Caco-2 (cell line): ENCODE measurements around the gene EHD4. TPM values are rescaled to one million over a fixed set of nuclear protein-coding genes. Genes with fewer than 3 reads are reported as not detected.

Source experiments
- BruUV-seq: library from RNA; stranded (reverse); fragments of 400-500 nt; replicated peaks from 2 replicates; lab custom pipeline; 2021; lab: Mats Ljungman, UMichigan
- CTCF ChIA-PET: fragments of 300-600 bp; sonication (Branson Sonifier 250); formaldehyde crosslinking; loops from one replicate; lab custom pipeline; 2022; ENCODE audit warnings: antibody characterized with exemption; lab: Charles Lee
- POLR2A ChIA-PET: fragments of 300-600 bp; sonication (Branson Sonifier 250); formaldehyde crosslinking; loops from one replicate; lab custom pipeline; 2022; ENCODE audit warnings: antibody characterized with exemption; lab: Charles Lee
- DNase-seq, 2 experiments: peaks; one replicate each; pipeline versions ENCODE4 v3.0.0 to v3.0.0-alpha.2; 2020 to 2022
- H3K27me3 ChIP-seq: replicated peaks from 2 replicates; pipeline ENCODE4 v1.6.0; 2011; ENCODE audit warnings: low read length; ENCODE audit not compliant: control insufficient read depth, insufficient read depth
- H3K36me3 ChIP-seq: 2 replicates; pipeline ENCODE4 v1.5.1; 2011; ENCODE audit warnings: low read length; ENCODE audit not compliant: control insufficient read depth, insufficient read depth
- H3K4me1 ChIP-seq: fragments of 250-450 bp; sonication (Bioruptor Pico); 2 replicates; pipeline ENCODE4 v1.5.1; 2020; ENCODE audit warnings: mild to moderate bottlenecking
- H3K4me3 ChIP-seq: 2 replicates; pipeline ENCODE4 v1.5.1; 2011; ENCODE audit warnings: low read depth, mild to moderate bottlenecking, control low read depth, low read length
- H3K9me3 ChIP-seq: fragments of 250-450 bp; sonication (Bioruptor Pico); 2 replicates; pipeline ENCODE4 v1.5.1; 2020; ENCODE audit warnings: mild to moderate bottlenecking, moderate library complexity
- H3K27ac Mint-ChIP-seq: one replicate; pipeline ENCODE4 v1.8.0; 2022; ENCODE audit warnings: mixed read lengths; ENCODE audit not compliant: unreplicated experiment
- H3K27me3 Mint-ChIP-seq: one replicate; pipeline ENCODE4 v1.8.0; 2022; ENCODE audit warnings: mixed read lengths; ENCODE audit not compliant: insufficient read depth, unreplicated experiment
- H3K36me3 Mint-ChIP-seq: one replicate; pipeline ENCODE4 v1.8.0; 2022; ENCODE audit warnings: mild to moderate bottlenecking, mixed read lengths; ENCODE audit not compliant: insufficient read depth, unreplicated experiment
- H3K4me1 Mint-ChIP-seq: one replicate; pipeline ENCODE4 v1.8.0; 2022; ENCODE audit warnings: low read depth, mixed read lengths; ENCODE audit not compliant: unreplicated experiment
- H3K4me3 Mint-ChIP-seq: one replicate; pipeline ENCODE4 v1.8.0; 2022; ENCODE audit warnings: mild to moderate bottlenecking, moderate library complexity, mixed read lengths; ENCODE audit not compliant: unreplicated experiment
- H3K9me3 Mint-ChIP-seq: one replicate; pipeline ENCODE4 v1.8.0; 2022; ENCODE audit warnings: mixed read lengths; ENCODE audit not compliant: unreplicated experiment
- intact Hi-C: fragments of 100-400 bp; cut with micrococcal nuclease; formaldehyde crosslinking; loops from one replicate; pipeline ENCODE4 v1.10.0; 2022; ENCODE audit not compliant: unreplicated experiment
- total RNA-seq: library from RNA; stranded (reverse); gene quantifications from 2 replicates; pipeline ENCODE4 v1.2.3, GENCODE V29; 2022
- TF ChIP-seq, protein P1 (sequence below), 2 experiments: fragments of 200-600 bp in 1 of 2; IDR thresholded peaks; 1 replicate in 1 of 2; 2 replicates in 1 of 2; pipeline versions ENCODE4 v1.5.1 to v1.8.0; 2011 to 2022; ENCODE audit warnings: antibody characterized with exemption in 1 of 2, control low read depth in 1 of 2, inconsistent platforms in 1 of 2, low read depth in 1 of 2, low read length in 1 of 2, mild to moderate bottlenecking in 1 of 2, moderate library complexity in 1 of 2; ENCODE audit not compliant: insufficient read depth in 1 of 2, severe bottlenecking in 1 of 2, unreplicated experiment in 1 of 2

The EHD4 gene
- total RNA-seq, 1 experiment from 2014 or later: 31.6 TPM

DNA sequence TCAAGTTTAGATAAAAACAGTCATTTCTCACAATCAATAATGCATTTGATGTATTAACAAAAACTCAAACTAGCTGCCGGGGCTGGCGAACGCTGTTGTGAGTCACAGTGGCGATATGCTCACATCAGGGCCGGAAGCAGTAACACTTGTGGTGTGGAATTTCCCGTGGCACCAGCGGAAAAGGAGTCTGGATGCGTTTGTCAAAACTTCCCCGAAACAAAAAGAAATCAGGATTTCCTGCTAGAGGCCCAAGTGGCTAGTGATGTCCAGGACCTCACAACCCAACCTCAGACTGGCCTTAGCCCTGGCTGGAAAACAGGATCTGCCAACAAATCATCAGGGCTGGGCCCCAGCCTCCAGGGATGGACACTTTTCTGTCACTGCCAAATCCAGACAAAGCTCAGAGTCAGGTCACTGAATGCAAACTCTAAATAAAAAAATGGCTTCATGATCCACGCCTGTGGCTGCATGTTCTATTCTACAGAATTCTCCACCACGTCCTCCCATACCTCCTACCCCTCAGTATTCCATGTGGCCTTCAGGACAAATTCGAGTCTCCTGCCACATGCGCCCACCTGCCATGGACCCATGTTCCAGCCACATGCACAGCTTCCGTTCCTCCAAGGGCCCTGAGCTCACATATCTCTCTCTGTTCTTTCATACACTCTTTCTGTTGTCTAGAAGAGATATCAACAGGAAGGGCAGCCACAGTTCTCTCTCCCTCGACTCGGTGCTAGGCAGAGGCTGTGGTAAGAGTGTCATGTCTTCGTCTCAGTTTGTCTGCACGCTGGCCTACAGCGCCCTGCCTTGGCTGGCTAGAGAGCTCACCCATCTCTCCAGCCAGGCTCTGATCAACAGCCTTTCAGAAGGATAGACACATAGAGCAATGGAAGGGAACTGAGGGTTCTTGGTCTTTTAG lies 35.4 kb downstream of the EHD4 start:
- CTCF ChIA-PET: interaction anchor here (1.0 to 1.6 kb wide), 2 partner anchors 9 to 32 kb away, joined by 3 read pairs; no protein-coding TSS in a partner anchor
- Mint-ChIP-seq H3K4me1 (peaks cover 42% of the 10 kb centered on the region), H3K36me3 (peaks cover 71% of the 10 kb centered on the region), H3K27me3 (no peaks in the 10 kb centered on the region), H3K27ac (no peak overlapping the region), H3K4me3 (no peak overlapping the region), H3K9me3 (no peaks in the 10 kb centered on the region)
- no TSS peak for BruUV-seq
- Histone ChIP-seq H3K4me3 (no peak overlapping the region), H3K27me3 (no peaks in the 10 kb centered on the region), H3K4me1 (0 out of 2 replicates have a peak, but pooled peaks cover 7% of the 10 kb centered on the region), H3K9me3 (no peaks in the 10 kb centered on the region), H3K36me3 (peaks cover 2% of the 10 kb centered on the region)
- no peak for DNase-seq
- TF ChIP-seq, protein P1, sequence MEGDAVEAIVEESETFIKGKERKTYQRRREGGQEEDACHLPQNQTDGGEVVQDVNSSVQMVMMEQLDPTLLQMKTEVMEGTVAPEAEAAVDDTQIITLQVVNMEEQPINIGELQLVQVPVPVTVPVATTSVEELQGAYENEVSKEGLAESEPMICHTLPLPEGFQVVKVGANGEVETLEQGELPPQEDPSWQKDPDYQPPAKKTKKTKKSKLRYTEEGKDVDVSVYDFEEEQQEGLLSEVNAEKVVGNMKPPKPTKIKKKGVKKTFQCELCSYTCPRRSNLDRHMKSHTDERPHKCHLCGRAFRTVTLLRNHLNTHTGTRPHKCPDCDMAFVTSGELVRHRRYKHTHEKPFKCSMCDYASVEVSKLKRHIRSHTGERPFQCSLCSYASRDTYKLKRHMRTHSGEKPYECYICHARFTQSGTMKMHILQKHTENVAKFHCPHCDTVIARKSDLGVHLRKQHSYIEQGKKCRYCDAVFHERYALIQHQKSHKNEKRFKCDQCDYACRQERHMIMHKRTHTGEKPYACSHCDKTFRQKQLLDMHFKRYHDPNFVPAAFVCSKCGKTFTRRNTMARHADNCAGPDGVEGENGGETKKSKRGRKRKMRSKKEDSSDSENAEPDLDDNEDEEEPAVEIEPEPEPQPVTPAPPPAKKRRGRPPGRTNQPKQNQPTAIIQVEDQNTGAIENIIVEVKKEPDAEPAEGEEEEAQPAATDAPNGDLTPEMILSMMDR (IDR thresholded peaks at IDR 0.05; ENCODE audit: insufficient read depth in 1 of 2, low read depth in 1 of 2, low read length in 1 of 2, severe bottlenecking in 1 of 2, unreplicated experiment in 1 of 2): no peak
- POLR2A ChIA-PET: no interaction called here
- intact Hi-C loops: no loop called here

DNA sequence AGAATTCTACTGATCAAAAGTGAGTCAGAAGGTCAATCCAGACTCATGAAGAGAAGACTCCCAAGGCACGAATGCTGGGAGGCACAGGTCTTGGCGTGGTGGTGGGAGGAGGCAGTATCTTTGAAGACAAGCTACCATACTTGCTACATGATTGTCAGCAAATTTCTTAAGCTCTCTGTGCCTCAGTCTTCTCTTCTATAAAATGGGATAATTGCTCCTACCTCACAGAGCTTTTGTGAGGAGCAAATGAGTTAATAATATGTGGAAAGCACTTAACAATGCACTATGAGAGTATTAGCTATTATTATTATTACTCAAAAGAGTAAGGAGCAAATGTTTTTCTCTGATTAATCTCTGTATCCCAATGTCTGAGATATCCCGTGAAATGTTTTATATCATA lies 36.2 kb downstream of the EHD4 start:
- Mint-ChIP-seq H3K27ac (no peak overlapping the region), H3K4me1 (peaks cover 42% of the 10 kb centered on the region), H3K36me3 (peaks cover 69% of the 10 kb centered on the region), H3K4me3 (no peak overlapping the region), H3K27me3 (no peaks in the 10 kb centered on the region), H3K9me3 (no peaks in the 10 kb centered on the region)
- H3K9me3 ChIP-seq: no peaks in the 10 kb centered on the region
- DNase-seq: no peak
- H3K4me3 ChIP-seq: no peak overlapping the region
- BruUV-seq: no TSS peak
- POLR2A ChIA-PET: no interaction called here
- no peaks in the 10 kb centered on the region for H3K27me3 ChIP-seq
- TF ChIP-seq, protein P1 (IDR thresholded peaks at IDR 0.05; ENCODE audit: insufficient read depth in 1 of 2, low read depth in 1 of 2, low read length in 1 of 2, severe bottlenecking in 1 of 2, unreplicated experiment in 1 of 2): no peak
- H3K4me1 ChIP-seq: peaks cover 8% of the 10 kb centered on the region
- intact Hi-C loops: no loop called here
- H3K36me3 ChIP-seq: no peaks in the 10 kb centered on the region; the same call in none of the 2 replicates
- CTCF ChIA-PET: interaction anchor here (1.6 kb wide), 1 partner anchor 32 kb away, joined by 3 read pairs; no protein-coding TSS in a partner anchor

DNA sequence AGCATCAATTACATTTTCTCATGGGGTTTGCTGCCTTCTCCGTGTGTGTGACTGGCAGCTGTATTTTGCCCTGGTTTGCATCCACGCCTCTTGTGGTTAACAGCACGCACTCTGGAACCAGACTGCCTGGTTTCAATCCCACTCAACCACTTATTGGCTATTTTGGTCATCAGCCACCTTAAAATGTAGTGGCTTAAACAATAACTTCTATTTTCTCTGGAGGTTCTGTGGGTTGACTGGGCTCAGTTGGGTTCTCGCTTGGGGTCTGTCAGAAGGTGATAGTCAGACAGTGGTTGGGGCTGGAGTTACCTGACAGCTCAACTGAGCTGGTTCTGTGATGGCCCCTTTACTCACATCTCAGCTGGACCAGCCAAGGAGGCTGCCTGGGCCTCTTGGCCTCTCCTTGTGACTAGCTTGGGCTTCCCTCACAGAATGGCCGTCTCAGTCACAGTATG lies 36.8 kb downstream of the EHD4 start:
- no peaks in the 10 kb centered on the region for H3K9me3 Mint-ChIP-seq
- H3K27me3 Mint-ChIP-seq: no peaks in the 10 kb centered on the region
- ChIA-PET POLR2A (no interaction called here), CTCF (interaction anchor here (1.6 kb wide), 1 partner anchor 31 kb away, joined by 3 read pairs; no protein-coding TSS in a partner anchor)
- Histone ChIP-seq H3K27me3 (no peaks in the 10 kb centered on the region), H3K4me3 (no peak overlapping the region), H3K4me1 (peaks cover 14% of the 10 kb centered on the region), H3K9me3 (no peaks in the 10 kb centered on the region), H3K36me3 (no peaks in the 10 kb centered on the region; the same call in none of the 2 replicates)
- no peak overlapping the region for H3K4me3 Mint-ChIP-seq
- H3K36me3 Mint-ChIP-seq: peaks cover 64% of the 10 kb centered on the region
- TF ChIP-seq, protein P1 (IDR thresholded peaks at IDR 0.05; ENCODE audit: insufficient read depth in 1 of 2, low read depth in 1 of 2, low read length in 1 of 2, severe bottlenecking in 1 of 2, unreplicated experiment in 1 of 2): no peak
- intact Hi-C loops: no loop called here
- no TSS peak for BruUV-seq
- no peak for DNase-seq
- no peak overlapping the region for H3K27ac Mint-ChIP-seq
- peaks cover 38% of the 10 kb centered on the region for H3K4me1 Mint-ChIP-seq
